SH-SY5Y (cell line): ENCODE data around the gene NSD1.

Experiments
- GATA2 ChIP-seq: IDR thresholded peaks from 2 replicates; pipeline ENCODE4 v1.6.1; 2011; ENCODE audit warnings: mild to moderate bottlenecking, low read depth, low read length
- GATA3 ChIP-seq: IDR thresholded peaks from 2 replicates; pipeline ENCODE4 v1.6.1; 2011; ENCODE audit warnings: low read depth, mild to moderate bottlenecking, low read length, moderate library complexity

DNA sequence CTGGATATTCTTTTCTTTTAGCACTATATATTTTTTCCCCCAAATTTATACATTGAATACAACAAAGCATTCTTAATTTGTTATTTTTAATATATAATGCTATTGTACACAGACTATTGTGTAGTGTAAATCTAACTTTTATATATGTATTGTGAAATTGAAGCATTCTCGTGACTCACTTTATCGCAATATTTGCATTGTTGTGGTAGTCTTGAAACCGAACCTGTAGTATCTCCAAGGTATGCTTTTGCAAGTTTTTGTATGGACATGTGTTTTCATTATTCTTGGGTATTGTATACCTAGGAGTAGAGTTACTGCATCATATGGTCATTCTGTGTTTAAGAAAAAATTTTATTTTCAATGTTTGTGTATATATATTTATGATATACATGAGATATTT, 49.6 kb downstream of the NSD1 start:
- TF ChIP-seq GATA2 (no peak), GATA3 (no peak)
